ENCODE data around the gene PLOD2. TPM values are rescaled to one million over a fixed set of nuclear protein-coding genes. Genes with fewer than 3 reads are reported as not detected.
A peak's percentile ranks its signal among the peaks of the same experiment; 100 is the strongest.

PLOD2 gene
- total and polyA plus RNA-seq, 4 donors = 15.4 to 147 (median 70.0) TPM

GRCh38 chr3:146145642-146146041 is 15.3 kb downstream of the PLOD2 start:
- peaks cover 3 to 11% of the 10 kb centered on the region in 2 donors for H3K4me1 ChIP-seq (ENCODE audit: control insufficient read depth in 1 of 2, insufficient read depth in 2 of 2, low read length in 2 of 2)

GRCh38 chr3:146142757-146143156 is 18.2 kb downstream of the PLOD2 start:
- peaks cover 7 to 12% of the 10 kb centered on the region in 2 donors for H3K4me1 ChIP-seq (ENCODE audit: control insufficient read depth in 1 of 2, insufficient read depth in 2 of 2, low read length in 2 of 2)
- no peak overlapping the region for H3K4me3 ChIP-seq (ENCODE audit: low read length in 2 of 2)
- 3 to 5% methylated on average over 3 of the region's 3 CpGs for WGBS, 2 donors
- H3K27ac ChIP-seq (ENCODE audit: low read depth in 1 of 2, low read length in 2 of 2) = peak overlapping the region in 1 of 2 donors; percentile 57
- no peaks in the 10 kb centered on the region for H3K9me3 ChIP-seq (ENCODE audit: control insufficient read depth, low read length)
- DNase-seq = no peak
- intact Hi-C loops (cut with DNase I) = no loop called here
- no peaks in the 10 kb centered on the region for H3K27me3 ChIP-seq (ENCODE audit: control insufficient read depth in 1 of 2, insufficient read depth in 2 of 2, low read length in 1 of 2)
- H3K36me3 ChIP-seq (ENCODE audit: control insufficient read depth in 1 of 2, insufficient read depth in 2 of 2, low read length in 1 of 2) = no peaks in the 10 kb centered on the region
- peak; percentile 71 for ATAC-seq (ENCODE audit: low FRiP score)

More at GRCh38 chr3:146145642-146146041, 15.3 kb downstream of the PLOD2 start:
- Histone ChIP-seq H3K36me3 (ENCODE audit: control insufficient read depth in 1 of 2, insufficient read depth in 2 of 2, low read length in 1 of 2) (no peaks in the 10 kb centered on the region), H3K27ac (ENCODE audit: low read depth in 1 of 2, low read length in 2 of 2) (no peak overlapping the region), H3K27me3 (ENCODE audit: control insufficient read depth in 1 of 2, insufficient read depth in 2 of 2, low read length in 1 of 2) (no peaks in the 10 kb centered on the region), H3K4me3 (ENCODE audit: low read length in 2 of 2) (no peak overlapping the region), H3K9me3 (ENCODE audit: control insufficient read depth, low read length) (no peaks in the 10 kb centered on the region)
- DNase-seq (no peak), ATAC-seq (ENCODE audit: low FRiP score) (no peak)
- 88 to 95% methylated on average over 1 of the region's 1 CpG for WGBS, 2 donors
- intact Hi-C loops (cut with DNase I) = no loop called here

- Histone ChIP-seq H3K4me1 (ENCODE audit: control insufficient read depth in 1 of 2, insufficient read depth in 2 of 2, low read length in 2 of 2) (peaks cover 7% of the 10 kb centered on the region in 2 donors), H3K36me3 (ENCODE audit: control insufficient read depth in 1 of 2, insufficient read depth in 2 of 2, low read length in 1 of 2) (no peaks in the 10 kb centered on the region), H3K27ac (ENCODE audit: low read depth in 1 of 2, low read length in 2 of 2) (no peak overlapping the region), H3K4me3 (ENCODE audit: low read length in 2 of 2) (no peak overlapping the region), H3K9me3 (ENCODE audit: control insufficient read depth, low read length) (no peaks in the 10 kb centered on the region), H3K27me3 (ENCODE audit: control insufficient read depth in 1 of 2, insufficient read depth in 2 of 2, low read length in 1 of 2) (no peaks in the 10 kb centered on the region)
- intact Hi-C loops (cut with DNase I) = no loop called here
- WGBS, 2 donors = 23 to 25% methylated on average over 3 of the region's 3 CpGs
- DNase-seq (no peak), ATAC-seq (ENCODE audit: low FRiP score) (no peak)
Observed at GRCh38 chr3:146139586-146140110, 21.3 kb downstream of the PLOD2 start.

- WGBS, 2 donors = 28 to 35% methylated on average over 2 of the region's 2 CpGs
- no peak overlapping the region for H3K27ac ChIP-seq (ENCODE audit: low read depth in 1 of 2, low read length in 2 of 2)
Observed at GRCh38 chr3:146138902-146139301, 22.1 kb downstream of the PLOD2 start.

GRCh38 chr3:146136647-146137046 is 24.3 kb downstream of the PLOD2 start:
- WGBS, 2 donors = 95 to 97% methylated on average over 3 of the region's 3 CpGs
- Histone ChIP-seq H3K4me3 (ENCODE audit: low read length in 2 of 2) (no peak overlapping the region), H3K27me3 (ENCODE audit: control insufficient read depth in 1 of 2, insufficient read depth in 2 of 2, low read length in 1 of 2) (no peaks in the 10 kb centered on the region), H3K4me1 (ENCODE audit: control insufficient read depth in 1 of 2, insufficient read depth in 2 of 2, low read length in 2 of 2) (peaks cover 7 to 18% of the 10 kb centered on the region in 2 donors), H3K36me3 (ENCODE audit: control insufficient read depth in 1 of 2, insufficient read depth in 2 of 2, low read length in 1 of 2) (no peaks in the 10 kb centered on the region), H3K27ac (ENCODE audit: low read depth in 1 of 2, low read length in 2 of 2) (no peak overlapping the region), H3K9me3 (ENCODE audit: control insufficient read depth, low read length) (no peaks in the 10 kb centered on the region)
- ATAC-seq (ENCODE audit: low FRiP score) (no peak), DNase-seq (no peak)
- intact Hi-C loops (cut with DNase I) = no loop called here

More at GRCh38 chr3:146138902-146139301, 22.1 kb downstream of the PLOD2 start:
- no peak overlapping the region for H3K4me3 ChIP-seq (ENCODE audit: low read length in 2 of 2)
- ATAC-seq (ENCODE audit: low FRiP score) = no peak
- no peaks in the 10 kb centered on the region for H3K27me3 ChIP-seq (ENCODE audit: control insufficient read depth in 1 of 2, insufficient read depth in 2 of 2, low read length in 1 of 2)
- intact Hi-C loops (cut with DNase I) = no loop called here
- no peaks in the 10 kb centered on the region for H3K36me3 ChIP-seq (ENCODE audit: control insufficient read depth in 1 of 2, insufficient read depth in 2 of 2, low read length in 1 of 2)
- DNase-seq = no peak
- H3K9me3 ChIP-seq (ENCODE audit: control insufficient read depth, low read length) = no peaks in the 10 kb centered on the region
- peaks cover 7 to 11% of the 10 kb centered on the region in 2 donors for H3K4me1 ChIP-seq (ENCODE audit: control insufficient read depth in 1 of 2, insufficient read depth in 2 of 2, low read length in 2 of 2)

- Histone ChIP-seq H3K27me3 (ENCODE audit: control insufficient read depth in 1 of 2, insufficient read depth in 2 of 2, low read length in 1 of 2) (no peaks in the 10 kb centered on the region), H3K36me3 (ENCODE audit: control insufficient read depth in 1 of 2, insufficient read depth in 2 of 2, low read length in 1 of 2) (no peaks in the 10 kb centered on the region), H3K4me1 (ENCODE audit: control insufficient read depth in 1 of 2, insufficient read depth in 2 of 2, low read length in 2 of 2) (peaks cover 2 to 16% of the 10 kb centered on the region in 2 donors), H3K4me3 (ENCODE audit: low read length in 2 of 2) (no peak overlapping the region), H3K27ac (ENCODE audit: low read depth in 1 of 2, low read length in 2 of 2) (no peak overlapping the region), H3K9me3 (ENCODE audit: control insufficient read depth, low read length) (no peaks in the 10 kb centered on the region)
- ATAC-seq (ENCODE audit: low FRiP score) (no peak), DNase-seq (no peak)
- 54 to 56% methylated on average over 5 of the region's 5 CpGs for WGBS, 2 donors
- intact Hi-C loops (cut with DNase I) = no loop called here
Observed at GRCh38 chr3:146134348-146135117, 26.5 kb downstream of the PLOD2 start.

- no peak for ATAC-seq (ENCODE audit: low FRiP score)
- H3K4me1 ChIP-seq (ENCODE audit: control insufficient read depth in 1 of 2, insufficient read depth in 2 of 2, low read length in 2 of 2) = peaks cover 0 to 16% of the 10 kb centered on the region in 2 donors
- peak overlapping the region in 1 of 2 donors; percentile 12 for H3K27ac ChIP-seq (ENCODE audit: low read depth in 1 of 2, low read length in 2 of 2)
- H3K4me3 ChIP-seq (ENCODE audit: low read length in 2 of 2) = no peak overlapping the region
- H3K9me3 ChIP-seq (ENCODE audit: control insufficient read depth, low read length) = no peaks in the 10 kb centered on the region
- H3K27me3 ChIP-seq (ENCODE audit: control insufficient read depth in 1 of 2, insufficient read depth in 2 of 2, low read length in 1 of 2) = no peaks in the 10 kb centered on the region
- intact Hi-C loops (cut with DNase I) = no loop called here
- no peak for DNase-seq
- 74 to 77% methylated on average over 2 of the region's 2 CpGs for WGBS, 2 donors
- H3K36me3 ChIP-seq (ENCODE audit: control insufficient read depth in 1 of 2, insufficient read depth in 2 of 2, low read length in 1 of 2) = no peaks in the 10 kb centered on the region
Observed at GRCh38 chr3:146133441-146133840, 27.5 kb downstream of the PLOD2 start.

- H3K9me3 ChIP-seq (ENCODE audit: control insufficient read depth, low read length) = no peaks in the 10 kb centered on the region
- no peak for DNase-seq
- peaks cover 0 to 16% of the 10 kb centered on the region in 2 donors for H3K4me1 ChIP-seq (ENCODE audit: control insufficient read depth in 1 of 2, insufficient read depth in 2 of 2, low read length in 2 of 2)
- peak overlapping the region; percentile 50 to 76 for H3K27ac ChIP-seq (ENCODE audit: low read depth in 1 of 2, low read length in 2 of 2)
- H3K27me3 ChIP-seq (ENCODE audit: control insufficient read depth in 1 of 2, insufficient read depth in 2 of 2, low read length in 1 of 2) = no peaks in the 10 kb centered on the region
- no peak overlapping the region for H3K4me3 ChIP-seq (ENCODE audit: low read length in 2 of 2)
- intact Hi-C loops (cut with DNase I) = no loop called here
- no peaks in the 10 kb centered on the region for H3K36me3 ChIP-seq (ENCODE audit: control insufficient read depth in 1 of 2, insufficient read depth in 2 of 2, low read length in 1 of 2)
- 28 to 34% methylated on average over 5 of the region's 5 CpGs for WGBS, 2 donors
- peak; percentile 56 for ATAC-seq (ENCODE audit: low FRiP score)
Observed at GRCh38 chr3:146131616-146132410, 29.2 kb downstream of the PLOD2 start.
